Measurements from ENCODE around the gene BACH2.
"Not testable (repeated sequence)": the region's sequence is repeated elsewhere in the genome, so short reads cannot be mapped to it uniquely, and the experiment has no call there.

BACH2 gene

GRCh38 chr6:90296341-90297114 is at the start of gene BACH2:
TSS of gene BACH2 (minus strand) at chr6:90296843. CDS start at chr6:90008844, 287,999 bp downstream.
- peak; percentile 89 for DNase-seq

GRCh38 chr6:90343576-90343975 is 46.9 kb upstream of the BACH2 start:
- DNase-seq: no peak

- no peak for DNase-seq
These were observed 41.8 kb upstream of the BACH2 start for GRCh38 chr6:90338409-90338808.

- no peak for DNase-seq
These were observed 39.8 kb upstream of the BACH2 start for GRCh38 chr6:90336388-90336947.

GRCh38 chr6:90333928-90334327 is 37.3 kb upstream of the BACH2 start:
- no peak for DNase-seq

GRCh38 chr6:90332978-90333543 is 36.4 kb upstream of the BACH2 start:
- not testable (repeated sequence) for DNase-seq

- DNase-seq: no peak
These were observed 32.9 kb upstream of the BACH2 start for GRCh38 chr6:90329386-90330077.

- no peak for DNase-seq
These were observed 31.4 kb upstream of the BACH2 start for GRCh38 chr6:90328004-90328403.

- DNase-seq: no peak
These were observed 29.9 kb upstream of the BACH2 start for GRCh38 chr6:90326404-90327057.

- no peak for DNase-seq
These were observed 27.1 kb upstream of the BACH2 start for GRCh38 chr6:90323706-90324105.

- no peak for DNase-seq
These were observed 26.4 kb upstream of the BACH2 start for GRCh38 chr6:90322976-90323474.

- DNase-seq: no peak
These were observed 23.5 kb upstream of the BACH2 start for GRCh38 chr6:90319979-90320685.

GRCh38 chr6:90319044-90319443 is 22.4 kb upstream of the BACH2 start:
- no peak for DNase-seq

- DNase-seq: no peak
These were observed 19.3 kb upstream of the BACH2 start for GRCh38 chr6:90315986-90316385.

GRCh38 chr6:90315354-90315950 is 18.8 kb upstream of the BACH2 start:
- DNase-seq: no peak

GRCh38 chr6:90314514-90314913 is 17.9 kb upstream of the BACH2 start:
- no peak for DNase-seq

- DNase-seq: no peak
These were observed 14.9 kb upstream of the BACH2 start for GRCh38 chr6:90311569-90311968.

GRCh38 chr6:90305800-90306448 is 9.3 kb upstream of the BACH2 start:
- no peak for DNase-seq

- no peak for DNase-seq
These were observed 7.7 kb upstream of the BACH2 start for GRCh38 chr6:90304308-90304707.

GRCh38 chr6:90303039-90303438 is 6.4 kb upstream of the BACH2 start:
- DNase-seq: no peak

- DNase-seq: no peak
These were observed 5.7 kb upstream of the BACH2 start for GRCh38 chr6:90302320-90302719.
